GM12878 (cell line): ENCODE results near the gene PTCD1. TPM values are rescaled to one million over a fixed set of nuclear protein-coding genes. Genes with fewer than 3 reads are reported as not detected.
A peak's percentile ranks its signal among the peaks of the same experiment; 100 is the strongest.

ENCODE experiments used
- ATAC-seq: fragments of 200-7000 bp; cut with Tn5 transposase; 3 replicates; pipeline ENCODE4 v1.9.1; 2020; ENCODE audit warnings: mild to moderate bottlenecking, moderate library complexity
- BruUV-seq: library from RNA; stranded (reverse); fragments of 400-500 nt; replicated peaks from 2 replicates; lab custom pipeline; 2021; lab: Mats Ljungman, UMichigan
- CTCF ChIA-PET: fragments of 300-600 bp; sonication (Branson Sonifier 250); formaldehyde crosslinking; extraction: SDS; loops from one replicate; lab custom pipeline; 2021; ENCODE audit warnings: inconsistent platforms; lab: Yijun Ruan, JAX
- POLR2A ChIA-PET: fragments of 350-600 bp; formaldehyde crosslinking; extraction: SDS; loops from one replicate; lab custom pipeline; 2021; ENCODE audit warnings: inconsistent platforms; lab: Charles Lee
- RAD21 ChIA-PET: fragments of 300-600 bp; sonication (Branson Sonifier 250); formaldehyde crosslinking; loops from one replicate; lab custom pipeline; 2023; ENCODE audit warnings: antibody characterized with exemption; ENCODE audit not compliant: unreplicated experiment; lab: Charles Lee
- SMC1A ChIA-PET: fragments of 300-600 bp; sonication (Branson Sonifier 250); formaldehyde crosslinking; loops from one replicate; lab custom pipeline; 2023; ENCODE audit not compliant: unreplicated experiment, uncharacterized antibody; lab: Charles Lee
- DNase-seq: peaks from one replicate; pipeline ENCODE4 v3.0.0-alpha.2; 2011; ENCODE audit warnings: low read depth, low spot score
- FAIRE-seq: peaks from 3 replicates; lab custom pipeline; 2011; peaks lifted over from hg19 to GRCh38; lab: Jason Lieb, UNC
- H2AFZ ChIP-seq: 2 replicates; pipeline ENCODE4 v1.6.0; 2011; ENCODE audit warnings: low read depth, low read length, control low read depth; ENCODE audit not compliant: control insufficient read depth
- H3K27ac ChIP-seq: 2 replicates; pipeline ENCODE4 v1.5.1; 2011; ENCODE audit warnings: control low read depth; ENCODE audit not compliant: control insufficient read depth, insufficient read depth
- H3K27me3 ChIP-seq, 2 experiments: replicated peaks in 1 of 2; 2 replicates each; pipeline versions ENCODE4 v1.6.0 to v1.6.1; 2011; ENCODE audit warnings: low read length in 1 of 2; ENCODE audit not compliant: control insufficient read depth in 2 of 2, insufficient read depth in 2 of 2
- H3K36me3 ChIP-seq, 2 experiments: 2 replicates each; pipeline ENCODE4 v1.5.1; 2011; ENCODE audit warnings: low read length in 1 of 2; ENCODE audit not compliant: control insufficient read depth in 2 of 2, insufficient read depth in 2 of 2
- H3K4me1 ChIP-seq: 2 replicates; pipeline ENCODE4 v1.6.1; 2011; ENCODE audit warnings: mild to moderate bottlenecking, low read length, moderate library complexity, mixed read lengths; ENCODE audit not compliant: control insufficient read depth, insufficient read depth
- H3K4me2 ChIP-seq: 2 replicates; pipeline ENCODE4 v1.6.0; 2011; ENCODE audit warnings: control low read depth; ENCODE audit not compliant: control insufficient read depth, insufficient read depth
- H3K4me3 ChIP-seq: fragments of 200-600 bp; sonication (generic); 2 replicates; pipeline ENCODE4 v1.5.1; 2016
- H3K79me2 ChIP-seq: 2 replicates; pipeline ENCODE4 v1.6.0; 2011; ENCODE audit warnings: low read length; ENCODE audit not compliant: control insufficient read depth, insufficient read depth
- H3K9ac ChIP-seq: 2 replicates; pipeline ENCODE4 v1.8.0; 2011; ENCODE audit warnings: low read length, control low read depth, mixed read lengths; ENCODE audit not compliant: control insufficient read depth, insufficient read depth
- H3K9me3 ChIP-seq: replicated peaks from 3 replicates; pipeline ENCODE4 v1.5.1; 2011; ENCODE audit warnings: mild to moderate bottlenecking, low read length; ENCODE audit not compliant: control insufficient read depth, insufficient read depth
- H4K20me1 ChIP-seq: 2 replicates; pipeline ENCODE4 v1.6.0; 2011; ENCODE audit not compliant: control insufficient read depth, insufficient read depth
- CTCF ChIP-seq, 3 experiments: IDR thresholded peaks in 2 of 3; conservative IDR thresholded peaks in 1 of 3; 2 replicates each; pipeline ENCODE4 v1.5.1; 2011; ENCODE audit warnings: low read depth in 3 of 3, low read length in 3 of 3, mild to moderate bottlenecking in 3 of 3, control low read depth in 2 of 3, moderate library complexity in 2 of 3, inconsistent platforms in 1 of 3, mixed read lengths in 1 of 3; ENCODE audit not compliant: control insufficient read depth in 2 of 3, insufficient read depth in 1 of 3; ENCODE audit errors: extremely low read depth in 1 of 3
- USF2 ChIP-seq: IDR thresholded peaks from 2 replicates; pipeline ENCODE4 v1.6.1; 2011; ENCODE audit warnings: low read depth, low read length, improper control_type of control experiment, borderline replicate concordance
- WGBS: methylation state at CpG from one replicate; pipeline ENCODE4 v1.1.6; 2016; ENCODE audit warnings: low lambda C conversion rate; ENCODE audit not compliant: insufficient replicate concordance, insufficient coverage; ENCODE audit errors: missing lambda C conversion rate; 5-methylcytosine and 5-hydroxymethylcytosine counted together
- in situ Hi-C: fragments of 300-500 bp; cut with MboI; formaldehyde crosslinking; loops from 9 replicates; pipeline ENCODE4 v1.14.3; 2018; ENCODE audit warnings: mixed read lengths
- intact Hi-C: fragments of 100-400 bp; cut with micrococcal nuclease; formaldehyde crosslinking; loops from one replicate; pipeline ENCODE4 v1.14.2; 2022; ENCODE audit not compliant: unreplicated experiment
- polyA plus RNA-seq, 11 experiments: library from polyadenylated mRNA; depleted of rRNA in 4 of 11; unstranded in 6 of 11; stranded (reverse) in 5 of 11; fragments of >200 nt; fragmentation: Nextera tagmentation in 4 of 11; fragmentation: Illumina TruSeq in 1 of 11; extraction: Ambion mirVana in 4 of 11; extraction: Trizol in 1 of 11; gene quantifications; 1 replicate in 1 of 11; 2 replicates in 10 of 11; pipeline versions ENCODE4 v1.2.1 to v1.2.3, GENCODE V29; 2011 to 2016; ENCODE audit warnings: inconsistent platforms in 2 of 11, missing spikeins in 2 of 11, low read depth in 1 of 11
- total RNA-seq, 4 experiments: library from RNA; depleted of rRNA in 3 of 4; stranded (reverse); fragments of >200 nt in 3 of 4; fragmentation: Illumina TruSeq in 1 of 4; extraction: Trizol in 1 of 4; gene quantifications; 2 replicates each; pipeline versions ENCODE4 v1.2.1 to v1.2.3, GENCODE V29; 2013 to 2021

PTCD1 gene
- total and polyA plus RNA-seq, 10 of the 15 experiments (the other 5 are each of a cell fraction or from before 2014, with no cell fraction given) = 0.26 to 9.7 (median 5.0) TPM

GRCh38 chr7:99459087-99459486 is 20.5 kb upstream of the PTCD1 start:
- peak; percentile 56 for FAIRE-seq

More at GRCh38 chr7:99459087-99459486, 20.5 kb upstream of the PTCD1 start:
- DNase-seq (no peak), ATAC-seq (peak; percentile 85)
- Histone ChIP-seq H3K4me2 (no peak overlapping the region), H2AFZ (no peak overlapping the region), H3K36me3 (peaks cover 28 to 30% of the 10 kb centered on the region in 2 experiments), H3K27ac (no peak overlapping the region), H3K4me3 (no peak overlapping the region), H3K9ac (no peak overlapping the region), H3K79me2 (peaks cover 35% of the 10 kb centered on the region), H3K4me1 (no peaks in the 10 kb centered on the region), H3K27me3 (no peaks in the 10 kb centered on the region), H3K9me3 (no peaks in the 10 kb centered on the region), H4K20me1 (no peaks in the 10 kb centered on the region)
- POLR2A ChIA-PET = interaction anchor here (0.7 to 0.9 kb wide), 2 partner anchors 21 to 87 kb away, joined by 3 to 4 read pairs; no protein-coding TSS in a partner anchor
- RAD21 ChIA-PET = no interaction called here
- CTCF ChIA-PET = interaction anchor here (1.0 kb wide), 1 partner anchor 15 kb away, joined by 4 read pairs; no protein-coding TSS in a partner anchor
- TF ChIP-seq USF2 = no peak
- TF ChIP-seq CTCF (IDR thresholded peaks at IDR 0.05 in 2 of 3, conservative IDR thresholded peaks at IDR 0.05 in 1 of 3; ENCODE audit: control insufficient read depth in 2 of 3, extremely low read depth in 1 of 3, insufficient read depth in 1 of 3, low read depth in 3 of 3, low read length in 3 of 3) = peak; percentile 28 to 56 (median 56)
- WGBS = 57% methylated on average over 8 of the region's 8 CpGs
- in situ Hi-C loops = no loop called here
- no TSS peak for BruUV-seq
- SMC1A ChIA-PET = no interaction called here
- intact Hi-C loops = no loop called here
